Hypothalamus (tissue), 51 donors: ENCODE data around the gene SLC36A1.

Experiments
- DNase-seq, 51 donors: peaks; one replicate each; lab custom pipeline; 2025; lab: John Stamatoyannopoulos, UW

SLC36A1 gene

DNA sequence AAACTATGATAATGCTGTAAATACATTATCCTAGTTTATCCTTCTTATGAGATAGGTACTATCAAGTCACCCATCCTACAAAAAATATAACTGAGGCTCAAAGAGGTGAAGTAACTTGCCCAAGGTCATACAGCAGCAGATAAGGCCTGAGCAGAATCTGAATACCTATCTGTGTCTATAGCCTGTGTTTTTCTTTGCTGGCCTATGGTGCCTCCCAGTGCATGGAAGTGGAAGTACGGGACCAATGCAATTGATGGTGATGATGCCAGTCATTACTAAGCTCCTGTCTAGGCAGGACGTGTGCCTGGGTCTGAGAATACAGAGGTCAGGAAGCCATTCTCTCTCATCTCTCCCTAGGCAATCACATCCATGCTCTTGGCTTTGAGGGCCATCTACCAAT is 75.9 kb downstream of the SLC36A1 start:
- DNase-seq = peak in 2 of 51 donors; percentile 3 to 10

DNA sequence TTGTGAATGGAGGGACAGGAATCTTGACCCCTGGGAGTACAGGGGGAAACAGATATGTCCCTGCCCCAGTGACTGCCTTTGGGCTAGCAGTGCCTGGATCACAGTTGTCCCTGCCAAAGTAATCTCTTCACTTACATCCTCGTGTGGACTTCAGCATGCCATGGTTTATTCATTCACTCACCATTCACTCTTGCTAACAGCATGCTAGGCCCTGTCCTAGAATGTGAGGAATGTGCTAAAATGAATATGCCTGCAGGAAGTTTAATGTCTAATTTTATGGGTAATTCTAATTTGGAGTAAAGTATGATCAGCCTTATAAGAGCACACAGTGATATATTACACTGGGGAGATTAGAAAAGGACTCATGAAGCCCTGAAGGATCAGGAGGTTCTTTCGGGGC is 80.8 kb downstream of the SLC36A1 start:
- DNase-seq = no peak

GRCh38 chr5:151528996-151529395 is 81.6 kb downstream of the SLC36A1 start:
- DNase-seq = no peak

DNA sequence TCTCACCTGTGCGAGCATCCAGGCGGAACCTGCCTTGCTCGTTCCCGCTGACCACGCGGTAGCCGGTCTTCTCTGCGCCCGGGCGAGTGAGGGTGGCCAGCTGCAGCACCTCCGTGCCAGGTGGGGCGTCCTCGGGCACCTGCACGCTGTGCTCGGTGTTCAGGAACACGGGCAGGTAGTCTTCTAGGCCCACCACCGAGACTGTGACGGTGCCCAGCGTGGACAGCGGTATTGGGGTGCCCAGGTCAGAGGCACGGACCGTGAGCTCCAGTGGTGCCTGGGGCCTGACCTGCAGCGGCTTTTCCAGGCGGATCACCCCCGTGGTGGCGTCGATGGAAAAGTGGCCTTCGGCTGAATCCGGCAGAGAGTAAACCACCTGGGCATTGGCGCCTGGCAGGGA is 84.2 kb downstream of the SLC36A1 start:
- no peak for DNase-seq

GRCh38 chr5:151532416-151532815 is 85.0 kb downstream of the SLC36A1 start:
- no peak for DNase-seq

- no peak for DNase-seq
Measured at GRCh38 chr5:151534350-151534749, 86.9 kb downstream of the SLC36A1 start.

DNA sequence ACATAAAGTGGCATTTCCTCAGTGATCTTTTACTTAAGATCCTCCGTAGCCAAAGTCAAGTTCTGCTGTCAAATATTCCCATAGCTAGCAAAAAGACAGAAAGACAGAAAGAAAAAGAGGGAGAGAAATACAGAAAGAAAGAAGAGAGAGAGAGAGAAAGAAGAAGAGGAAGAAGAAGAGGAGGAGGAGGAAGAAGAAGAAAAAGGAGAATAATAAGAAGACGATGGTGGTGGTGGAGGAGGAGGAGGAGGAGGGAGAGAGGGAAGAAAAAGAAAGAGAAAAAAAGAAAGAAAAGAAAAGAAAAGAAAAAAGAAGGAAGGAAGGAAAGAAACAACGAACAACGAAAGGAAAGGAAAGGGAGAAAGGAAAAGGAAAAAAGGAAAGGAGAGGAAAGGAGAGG is 89.6 kb downstream of the SLC36A1 start:
- DNase-seq = no peak

DNA sequence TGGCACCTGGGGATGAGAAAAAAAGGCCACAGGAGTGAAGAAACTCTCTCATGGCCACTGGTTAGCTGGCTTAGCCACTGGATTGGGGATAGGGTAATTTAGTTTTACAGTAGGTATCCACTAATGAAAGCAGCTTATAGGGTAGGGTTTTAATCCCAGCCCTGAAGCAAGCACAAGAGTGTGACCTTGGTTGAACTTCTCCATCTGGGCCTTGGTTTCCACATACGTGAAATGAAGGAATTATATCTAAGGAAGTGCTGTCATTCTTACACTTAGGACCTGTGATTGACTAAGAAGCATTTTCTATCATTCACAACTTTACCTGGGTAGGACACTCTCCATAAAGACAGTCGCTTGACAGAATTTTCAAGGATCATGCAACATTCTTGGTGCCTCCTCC is 94.2 kb downstream of the SLC36A1 start:
- no peak for DNase-seq
